Breast epithelium (tissue), 4 donors: ENCODE results near the gene METRNL. TPM values are rescaled to one million over a fixed set of nuclear protein-coding genes. Genes with fewer than 3 reads are reported as not detected.

ENCODE experiments used
- DNase-seq, 2 donors: peaks; one replicate each; pipeline ENCODE4 v3.0.0-alpha.2; 2019; ENCODE audit warnings: low spot score in 2 of 2
- H3K27ac ChIP-seq, 2 donors: fragments of 200-600 bp; sonication (generic) in 1 of 2; one replicate each; pipeline ENCODE4 v1.5.1; 2016 to 2019; ENCODE audit warnings: mild to moderate bottlenecking in 1 of 2
- H3K27me3 ChIP-seq, 2 donors: fragments of 200-600 bp; sonication (generic) in 1 of 2; one replicate each; pipeline versions ENCODE4 v1.5.1 to v1.6.0; 2017 to 2019; ENCODE audit warnings: control low read depth in 1 of 2, mild to moderate bottlenecking in 1 of 2
- H3K36me3 ChIP-seq: fragments of 200-600 bp; one replicate; pipeline ENCODE4 v1.5.1; 2019
- H3K4me1 ChIP-seq, 2 donors: fragments of 200-600 bp; sonication (generic); one replicate each; pipeline ENCODE4 v1.5.1; 2016 to 2019; ENCODE audit warnings: control low read depth in 1 of 2
- H3K4me3 ChIP-seq, 3 donors: fragments of 200-600 bp; sonication (generic); 1 replicate in 2 of 3; 2 replicates in 1 of 3; pipeline ENCODE4 v1.5.1; 2016 to 2019; ENCODE audit warnings: mild to moderate bottlenecking in 3 of 3, moderate library complexity in 2 of 3
- H3K9me3 ChIP-seq, 2 donors: fragments of 200-600 bp; sonication (generic) in 1 of 2; one replicate each; pipeline ENCODE4 v1.5.1; 2016 to 2019; ENCODE audit warnings: control low read depth in 1 of 2
- CTCF ChIP-seq, 3 donors: fragments of 450-650 bp; IDR thresholded peaks; one replicate each; pipeline ENCODE4 v1.5.1; 2016 to 2017; ENCODE audit warnings: antibody characterized with exemption in 3 of 3, mild to moderate bottlenecking in 3 of 3, moderate library complexity in 3 of 3
- POLR2A ChIP-seq: fragments of 450-650 bp; IDR thresholded peaks from one replicate; pipeline ENCODE4 v1.6.1; 2016; ENCODE audit warnings: antibody characterized with exemption, mild to moderate bottlenecking, moderate library complexity
- POLR2AphosphoS5 ChIP-seq, 3 donors: sonication (generic); formaldehyde crosslinking; IDR thresholded peaks; one replicate each; pipeline ENCODE4 v1.6.1; 2017; ENCODE audit warnings: antibody characterized with exemption in 3 of 3
- intact Hi-C: fragments of 100-400 bp; cut with DNase I; formaldehyde crosslinking; loops from one replicate; pipeline ENCODE4 v1.15.1; 2023; ENCODE audit warnings: low total_unique reads
- total RNA-seq, 3 donors: library from RNA; depleted of rRNA; stranded (reverse); fragments of >200 nt; gene quantifications; one replicate each; pipeline ENCODE4 v1.1.0, GENCODE V29; 2016

METRNL gene
- total RNA-seq, 3 donors from 2014 or later: 41.6 to 102 (median 54.1) TPM

- Histone ChIP-seq H3K36me3 (no peaks in the 10 kb centered on the region), H3K9me3 (no peaks in the 10 kb centered on the region), H3K4me3 (peak overlapping the region in 1 of 3 donors; percentile 0), H3K27me3 (no peaks in the 10 kb centered on the region), H3K27ac (peak overlapping the region in 1 of 2 donors; percentile 48), H3K4me1 (peaks cover 8 to 10% of the 10 kb centered on the region in 2 donors)
- no peak for TF ChIP-seq POLR2A
- no peak for TF ChIP-seq POLR2AphosphoS5 (IDR thresholded peaks at IDR 0.05)
- no peak for TF ChIP-seq CTCF (IDR thresholded peaks at IDR 0.05)
- intact Hi-C loops: no loop called here
- DNase-seq: no peak
Observed at GRCh38 chr17:83087788-83088360, 8.5 kb downstream of the METRNL start.

- Histone ChIP-seq H3K36me3 (no peaks in the 10 kb centered on the region), H3K27me3 (no peaks in the 10 kb centered on the region), H3K4me3 (peak overlapping the region in 2 of 3 donors; percentile 0 to 4), H3K27ac (peak overlapping the region in 1 of 2 donors; percentile 48), H3K4me1 (peaks cover 8 to 10% of the 10 kb centered on the region in 2 donors), H3K9me3 (no peaks in the 10 kb centered on the region)
- TF ChIP-seq CTCF (IDR thresholded peaks at IDR 0.05): no peak
- no peak for TF ChIP-seq POLR2AphosphoS5 (IDR thresholded peaks at IDR 0.05)
- TF ChIP-seq POLR2A: no peak
- DNase-seq: no peak
- intact Hi-C loops: no loop called here
Observed at GRCh38 chr17:83088451-83088850, 9.0 kb downstream of the METRNL start.

GRCh38 chr17:83088909-83089308 is 9.5 kb downstream of the METRNL start:
- intact Hi-C loops: no loop called here
- peak overlapping the region in 2 of 3 donors; percentile 11 to 28 for H3K4me3 ChIP-seq
- no peak for DNase-seq
- peaks cover 8 to 10% of the 10 kb centered on the region in 2 donors for H3K4me1 ChIP-seq
- H3K36me3 ChIP-seq: no peaks in the 10 kb centered on the region
- TF ChIP-seq CTCF (IDR thresholded peaks at IDR 0.05) (no peak), POLR2AphosphoS5 (IDR thresholded peaks at IDR 0.05) (no peak), POLR2A (no peak)
- H3K9me3 ChIP-seq: no peaks in the 10 kb centered on the region
- peak overlapping the region in 1 of 2 donors; percentile 48 for H3K27ac ChIP-seq
- H3K27me3 ChIP-seq: no peaks in the 10 kb centered on the region

GRCh38 chr17:83089328-83090132 is 10.1 kb downstream of the METRNL start:
- peaks cover 5 to 10% of the 10 kb centered on the region in 2 donors for H3K4me1 ChIP-seq
- H3K4me3 ChIP-seq: peak overlapping the region in 2 of 3 donors; percentile 11 to 28
- DNase-seq: peak in 1 of 2 donors; percentile 45

More at GRCh38 chr17:83089328-83090132, 10.1 kb downstream of the METRNL start:
- intact Hi-C loops: no loop called here
- Histone ChIP-seq H3K27ac (peak overlapping the region in 1 of 2 donors; percentile 48), H3K9me3 (no peaks in the 10 kb centered on the region), H3K36me3 (peaks cover 2% of the 10 kb centered on the region), H3K27me3 (no peaks in the 10 kb centered on the region)
- TF ChIP-seq POLR2A: no peak
- no peak for TF ChIP-seq POLR2AphosphoS5 (IDR thresholded peaks at IDR 0.05)
- no peak for TF ChIP-seq CTCF (IDR thresholded peaks at IDR 0.05)
